ENCODE results near the gene ZGPAT. TPM values are rescaled to one million over a fixed set of nuclear protein-coding genes. Genes with fewer than 3 reads are reported as not detected.
A peak's percentile ranks its signal among the peaks of the same experiment; 100 is the strongest.

The ZGPAT gene
- total RNA-seq, 4 donors from 2014 or later, result 34.4 to 44.7 (median 35.9) TPM

DNA sequence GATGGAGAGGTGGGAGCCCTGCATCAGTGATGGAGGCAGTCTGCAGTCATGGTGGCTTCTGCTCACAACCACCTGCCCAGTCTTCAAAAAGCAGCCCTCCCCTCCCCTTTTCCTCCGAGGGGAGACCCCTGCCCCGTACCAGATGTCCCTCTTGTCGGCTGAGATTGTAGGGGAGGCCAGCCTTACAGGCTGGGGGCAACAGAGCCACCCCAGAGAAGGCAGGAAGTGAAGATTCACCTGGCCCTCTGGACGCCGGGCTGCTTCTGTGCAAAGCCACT, 6.8 kb upstream of the ZGPAT start:
- no peak overlapping the region for H3K4me3 ChIP-seq (ENCODE audit: low read depth, poor library complexity, severe bottlenecking)
- no peak for TF ChIP-seq POLR2A (IDR thresholded peaks at IDR 0.05)
- TF ChIP-seq, protein P1, sequence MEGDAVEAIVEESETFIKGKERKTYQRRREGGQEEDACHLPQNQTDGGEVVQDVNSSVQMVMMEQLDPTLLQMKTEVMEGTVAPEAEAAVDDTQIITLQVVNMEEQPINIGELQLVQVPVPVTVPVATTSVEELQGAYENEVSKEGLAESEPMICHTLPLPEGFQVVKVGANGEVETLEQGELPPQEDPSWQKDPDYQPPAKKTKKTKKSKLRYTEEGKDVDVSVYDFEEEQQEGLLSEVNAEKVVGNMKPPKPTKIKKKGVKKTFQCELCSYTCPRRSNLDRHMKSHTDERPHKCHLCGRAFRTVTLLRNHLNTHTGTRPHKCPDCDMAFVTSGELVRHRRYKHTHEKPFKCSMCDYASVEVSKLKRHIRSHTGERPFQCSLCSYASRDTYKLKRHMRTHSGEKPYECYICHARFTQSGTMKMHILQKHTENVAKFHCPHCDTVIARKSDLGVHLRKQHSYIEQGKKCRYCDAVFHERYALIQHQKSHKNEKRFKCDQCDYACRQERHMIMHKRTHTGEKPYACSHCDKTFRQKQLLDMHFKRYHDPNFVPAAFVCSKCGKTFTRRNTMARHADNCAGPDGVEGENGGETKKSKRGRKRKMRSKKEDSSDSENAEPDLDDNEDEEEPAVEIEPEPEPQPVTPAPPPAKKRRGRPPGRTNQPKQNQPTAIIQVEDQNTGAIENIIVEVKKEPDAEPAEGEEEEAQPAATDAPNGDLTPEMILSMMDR (IDR thresholded peaks at IDR 0.05), result no peak
- 72 to 84% methylated on average over 4 to 5 of the region's 5 CpGs for WGBS, 2 donors
- intact Hi-C loops (cut with DNase I; ENCODE audit: low total_unique reads), result no loop called here
- DNase-seq (ENCODE audit: low spot score in 2 of 2), result no peak

DNA sequence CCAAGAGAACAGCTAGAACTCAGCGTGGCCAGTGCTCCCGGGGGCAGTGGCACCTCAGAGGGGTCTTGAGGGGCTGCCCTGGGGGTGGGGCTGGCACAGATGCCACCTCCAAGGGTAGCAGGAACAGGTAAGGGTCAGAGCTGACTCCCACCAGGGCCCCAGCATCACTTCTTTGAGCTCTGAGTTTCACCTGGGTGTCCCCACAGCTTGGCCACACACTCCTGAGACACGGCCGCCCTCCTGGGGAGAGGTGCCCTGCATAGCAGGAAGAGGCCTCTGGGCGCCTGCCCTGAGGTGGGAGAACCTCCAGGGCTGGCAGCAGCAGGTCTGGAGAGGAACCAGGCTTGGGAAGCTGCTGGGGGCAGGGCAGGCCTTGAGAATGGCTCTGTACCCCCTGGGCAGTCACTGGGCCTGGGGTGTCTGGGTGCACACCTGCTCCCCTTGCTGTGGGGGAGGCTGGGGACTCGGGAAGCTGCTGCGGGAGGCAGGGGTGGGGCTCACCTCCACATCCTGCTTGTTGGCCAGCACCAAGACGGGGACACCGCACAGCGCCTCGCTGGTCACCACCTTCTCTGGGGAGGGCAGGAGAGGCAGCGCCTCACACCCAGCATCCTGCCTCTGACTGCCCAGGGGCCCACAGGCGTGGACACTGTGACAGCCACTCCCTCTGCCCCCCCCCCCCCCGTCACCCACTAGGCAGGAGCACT, 6.4 kb upstream of the ZGPAT start:
- intact Hi-C loops (cut with DNase I; ENCODE audit: low total_unique reads), result no loop called here
- no peak overlapping the region for H3K4me3 ChIP-seq (ENCODE audit: low read depth, poor library complexity, severe bottlenecking)
- TF ChIP-seq, protein P1 (IDR thresholded peaks at IDR 0.05), result no peak
- TF ChIP-seq POLR2A (IDR thresholded peaks at IDR 0.05), result no peak
- 78 to 80% methylated on average over 7 to 13 of the region's 14 CpGs for WGBS, 2 donors
- DNase-seq (ENCODE audit: low spot score in 2 of 2), result no peak

DNA sequence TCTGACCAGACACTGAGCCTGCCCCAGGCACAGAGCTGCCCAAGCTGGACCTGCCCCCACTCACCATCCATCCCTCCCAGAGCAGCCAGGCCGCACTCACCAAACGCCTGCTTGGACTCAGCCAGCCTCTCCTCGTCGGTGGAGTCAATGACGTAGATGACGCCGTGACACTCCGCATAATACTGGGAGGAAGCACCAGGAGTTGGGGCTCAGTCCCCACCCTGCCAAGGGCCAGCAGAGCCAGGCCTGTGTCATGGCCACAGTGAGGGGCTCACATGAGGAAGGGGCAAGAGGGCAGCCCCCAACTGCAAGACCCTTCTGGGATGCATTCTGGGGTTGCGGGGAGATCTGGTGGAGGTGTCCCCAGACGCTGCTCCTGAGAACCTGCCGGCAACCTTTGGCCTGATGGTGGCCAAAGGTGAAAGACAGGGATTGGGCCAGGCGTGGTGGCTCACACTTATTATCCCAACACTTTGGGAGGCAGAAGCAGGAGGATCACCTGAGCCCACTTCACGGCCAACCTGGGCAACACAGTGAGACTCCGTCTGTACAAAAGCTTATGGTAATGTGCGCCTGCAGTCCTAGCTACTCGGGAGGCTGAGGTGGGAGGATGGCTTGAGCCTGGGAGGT, 5.7 kb upstream of the ZGPAT start:
- intact Hi-C loops (cut with DNase I; ENCODE audit: low total_unique reads), result no loop called here
- no peak overlapping the region for H3K4me3 ChIP-seq (ENCODE audit: low read depth, poor library complexity, severe bottlenecking)
- WGBS, 2 donors, result 86 to 91% methylated on average over 15 to 16 of the region's 16 CpGs
- peak in 1 of 2 donors; percentile 71 for DNase-seq (ENCODE audit: low spot score in 2 of 2)
- TF ChIP-seq, protein P1 (IDR thresholded peaks at IDR 0.05), result no peak
- TF ChIP-seq POLR2A (IDR thresholded peaks at IDR 0.05), result no peak

DNA sequence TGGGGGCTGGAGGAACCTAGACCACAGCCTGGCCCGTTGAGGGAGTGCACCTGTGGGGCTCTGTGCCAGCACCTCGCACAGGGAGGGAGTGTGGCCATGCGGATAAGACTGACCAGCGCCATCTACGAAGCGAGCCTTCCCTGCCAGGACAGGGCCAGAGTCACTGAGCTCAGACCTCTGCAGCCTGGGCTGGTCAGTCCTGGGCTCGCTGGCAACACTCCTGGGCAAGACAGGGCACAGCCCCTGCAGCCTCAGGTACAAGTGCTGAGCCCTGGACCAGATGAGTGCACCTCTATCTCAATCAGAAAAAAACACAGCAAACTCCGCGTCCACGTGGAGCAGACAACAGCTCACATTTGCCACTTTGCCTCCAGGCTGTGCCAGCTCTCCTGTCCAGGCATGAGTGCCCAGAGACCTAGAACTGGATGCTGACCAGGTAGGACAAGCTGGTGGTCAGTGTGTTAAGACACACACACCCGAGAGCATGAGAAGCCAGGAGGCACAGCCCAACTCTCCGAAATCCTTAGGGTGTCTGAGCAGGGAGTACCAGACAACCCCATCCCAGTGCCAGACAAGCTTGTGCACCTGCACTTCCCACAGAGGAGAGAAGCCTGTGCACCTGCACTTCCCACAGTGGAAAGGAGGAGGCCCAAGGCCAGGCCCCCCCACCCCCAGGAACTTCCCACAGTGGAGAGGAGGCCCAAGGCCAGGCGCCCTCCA, 4.9 kb upstream of the ZGPAT start:
- 73 to 80% methylated on average over 12 to 13 of the region's 13 CpGs for WGBS, 2 donors
- intact Hi-C loops (cut with DNase I; ENCODE audit: low total_unique reads), result no loop called here
- TF ChIP-seq, protein P1 (IDR thresholded peaks at IDR 0.05), result no peak
- no peak overlapping the region for H3K4me3 ChIP-seq (ENCODE audit: low read depth, poor library complexity, severe bottlenecking)
- DNase-seq (ENCODE audit: low spot score in 2 of 2), result peak in 1 of 2 donors; percentile 83

DNA sequence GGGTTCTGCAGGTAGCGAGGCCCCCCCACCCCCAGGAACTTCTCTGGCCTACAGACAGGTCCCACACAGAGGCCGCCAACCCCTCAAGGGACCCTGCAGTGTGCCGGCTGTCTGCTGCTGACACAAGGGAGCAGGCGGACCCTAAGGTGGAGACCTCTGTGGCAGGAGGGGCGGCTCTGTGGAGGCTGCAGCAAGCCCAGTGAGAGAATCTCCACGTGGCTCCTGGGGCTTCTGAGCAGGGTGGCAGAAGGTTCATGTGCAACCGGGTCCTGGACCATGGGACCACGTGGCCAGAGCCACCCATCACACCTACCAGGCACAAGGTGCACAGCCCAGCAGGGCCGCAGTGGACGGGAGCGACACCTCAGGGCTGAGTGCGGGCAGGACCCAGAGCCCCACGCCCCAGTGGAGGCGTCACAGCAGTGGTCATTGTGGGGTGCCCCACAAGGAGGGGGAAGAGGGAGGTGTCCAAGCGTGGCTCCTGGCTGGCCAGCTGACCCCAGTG, 4.3 kb upstream of the ZGPAT start:
- no peak overlapping the region for H3K4me3 ChIP-seq (ENCODE audit: low read depth, poor library complexity, severe bottlenecking)
- 86 to 94% methylated on average over 6 to 12 of the region's 15 CpGs for WGBS, 2 donors
- intact Hi-C loops (cut with DNase I; ENCODE audit: low total_unique reads), result no loop called here
- DNase-seq (ENCODE audit: low spot score in 2 of 2), result peak in 1 of 2 donors; percentile 85
- TF ChIP-seq POLR2A (IDR thresholded peaks at IDR 0.05), result no peak
- TF ChIP-seq, protein P1 (IDR thresholded peaks at IDR 0.05), result no peak
